Measurements from ENCODE around the gene DIP2C.
"Not testable (repeated sequence)": the region's sequence is repeated elsewhere in the genome, so short reads cannot be mapped to it uniquely, and the experiment has no call there.

Gene DIP2C

DNA sequence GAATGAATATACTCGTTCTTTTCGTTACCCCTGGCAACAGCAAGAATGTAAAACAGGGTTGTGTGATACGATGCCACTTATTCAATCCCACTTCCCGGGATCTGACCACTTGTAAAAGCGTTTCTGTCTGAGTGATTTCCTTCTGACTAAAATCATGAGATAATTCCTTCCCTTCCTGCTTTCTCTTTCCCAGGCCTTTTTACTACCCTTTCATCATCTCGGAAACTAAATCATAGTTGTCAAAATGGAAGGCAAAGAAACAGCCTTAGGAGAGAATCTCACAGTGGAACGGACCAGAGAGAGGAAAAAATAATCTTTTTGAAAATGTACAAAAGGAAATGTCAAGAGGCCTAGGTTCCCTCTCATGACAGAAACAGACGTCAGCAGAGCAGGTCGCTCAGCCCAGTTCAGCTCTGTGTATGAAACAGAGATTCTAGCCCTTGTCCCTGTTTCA, 29.8 kb downstream of the DIP2C start:
- DNase-seq: no peak

DNA sequence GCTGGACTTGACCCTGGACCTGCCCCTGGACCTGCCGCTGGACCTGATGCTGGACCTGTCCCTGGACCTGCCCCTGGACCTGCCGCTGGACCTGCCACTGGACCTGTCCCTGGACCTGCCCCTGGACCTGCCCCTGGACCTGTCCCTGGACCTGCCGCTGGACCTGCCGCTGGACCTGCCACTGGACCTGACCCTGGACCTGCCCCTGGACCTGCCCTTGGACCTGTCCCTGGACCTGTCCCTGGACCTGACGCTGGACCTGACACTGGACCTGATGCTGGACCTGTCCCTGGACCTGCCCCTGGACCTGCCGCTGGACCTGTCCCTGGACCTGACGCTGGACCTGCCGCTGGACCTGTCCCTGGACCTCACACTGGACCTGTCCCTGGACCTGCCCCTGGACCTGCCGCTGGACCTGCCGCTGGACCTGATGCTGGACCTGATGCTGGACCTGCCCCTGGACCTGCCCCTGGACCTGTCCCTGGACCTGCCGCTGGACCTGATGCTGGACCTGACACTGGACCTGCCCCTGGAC, 31.6 kb downstream of the DIP2C start:
- not testable (repeated sequence) for DNase-seq

DNA sequence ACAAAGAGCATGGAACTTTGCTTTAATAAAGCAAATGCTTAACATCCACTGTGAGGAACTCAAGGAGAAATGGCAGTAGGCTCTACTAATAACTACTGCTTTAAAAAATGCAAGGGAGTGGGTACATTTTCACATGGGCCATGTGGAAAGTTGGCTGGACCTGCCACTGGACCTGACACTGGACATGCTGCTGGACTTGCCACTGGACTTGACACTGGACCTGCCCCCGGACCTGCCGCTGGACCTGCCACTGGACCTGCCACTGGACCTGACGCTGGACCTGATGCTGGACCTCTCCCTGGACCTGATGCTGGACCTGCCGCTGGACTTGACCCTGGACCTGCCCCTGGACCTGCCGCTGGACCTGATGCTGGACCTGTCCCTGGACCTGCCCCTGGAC, 32.6 kb downstream of the DIP2C start:
- no peak for DNase-seq

DNA sequence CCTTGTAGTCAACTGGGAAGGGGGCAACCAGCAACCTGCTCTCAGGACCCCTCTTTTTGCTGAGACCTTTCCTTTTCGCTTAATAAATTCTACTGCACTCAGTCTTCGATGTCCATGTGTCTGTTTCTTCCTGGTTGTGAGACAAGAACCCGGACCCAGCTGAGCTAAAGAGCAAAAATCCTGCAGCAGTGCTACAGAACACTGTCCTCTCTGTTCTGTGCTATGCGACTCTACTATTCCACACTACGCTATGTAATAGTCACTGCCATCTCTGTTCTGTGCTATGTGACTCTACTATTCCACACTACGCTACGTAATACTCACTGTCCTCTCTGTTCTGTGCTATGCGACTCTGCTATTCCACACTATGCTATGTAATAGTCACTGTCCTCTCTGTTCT, 34.3 kb downstream of the DIP2C start:
- no peak for DNase-seq

DNA sequence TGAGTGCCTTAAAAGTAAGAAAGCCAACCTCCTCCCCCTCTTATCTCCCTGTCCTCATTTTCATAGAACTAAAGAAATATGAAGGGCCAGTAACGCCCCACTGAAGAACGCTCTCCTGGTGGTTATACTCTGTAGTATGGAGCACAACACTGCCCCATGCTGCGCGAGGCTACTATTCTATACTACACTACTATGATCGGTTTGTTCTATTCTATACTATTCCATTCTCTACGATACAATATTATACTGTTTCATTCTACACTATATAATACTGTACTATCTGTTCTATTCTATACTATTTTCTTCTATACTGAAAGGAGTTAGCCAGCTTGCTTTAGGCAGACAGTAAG, 34.8 kb downstream of the DIP2C start:
- no peak for DNase-seq

DNA sequence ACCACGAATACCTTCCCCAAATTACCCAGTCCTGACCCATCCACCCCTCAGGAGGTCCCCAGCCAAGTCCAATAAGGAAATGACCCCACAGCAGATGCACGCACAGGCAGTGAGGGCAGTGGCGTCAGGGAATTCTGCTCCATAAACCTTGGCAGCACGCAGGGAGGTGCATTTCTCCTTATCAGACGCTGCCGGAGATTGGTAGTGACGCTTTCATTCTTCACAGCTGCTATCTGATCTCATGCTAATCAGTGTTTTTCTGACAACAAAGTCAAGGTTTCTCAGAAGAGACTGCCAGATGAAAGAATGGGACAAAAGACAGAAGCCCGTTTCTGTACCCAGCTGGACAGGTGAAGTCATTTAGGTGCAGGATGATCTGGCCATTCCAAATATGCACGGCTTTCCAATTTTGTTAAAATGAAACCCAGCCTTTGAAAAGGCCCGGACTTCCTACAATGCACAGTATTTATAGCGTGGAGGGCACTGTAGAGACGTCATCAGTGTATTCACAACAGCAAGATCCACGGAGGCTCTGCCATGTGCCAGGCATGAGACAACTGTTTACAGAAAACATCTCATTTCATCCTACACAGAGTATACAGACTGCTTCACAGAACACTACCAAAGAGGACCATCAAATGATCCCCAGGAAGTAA, 35.3 kb downstream of the DIP2C start:
- no peak for DNase-seq

DNA sequence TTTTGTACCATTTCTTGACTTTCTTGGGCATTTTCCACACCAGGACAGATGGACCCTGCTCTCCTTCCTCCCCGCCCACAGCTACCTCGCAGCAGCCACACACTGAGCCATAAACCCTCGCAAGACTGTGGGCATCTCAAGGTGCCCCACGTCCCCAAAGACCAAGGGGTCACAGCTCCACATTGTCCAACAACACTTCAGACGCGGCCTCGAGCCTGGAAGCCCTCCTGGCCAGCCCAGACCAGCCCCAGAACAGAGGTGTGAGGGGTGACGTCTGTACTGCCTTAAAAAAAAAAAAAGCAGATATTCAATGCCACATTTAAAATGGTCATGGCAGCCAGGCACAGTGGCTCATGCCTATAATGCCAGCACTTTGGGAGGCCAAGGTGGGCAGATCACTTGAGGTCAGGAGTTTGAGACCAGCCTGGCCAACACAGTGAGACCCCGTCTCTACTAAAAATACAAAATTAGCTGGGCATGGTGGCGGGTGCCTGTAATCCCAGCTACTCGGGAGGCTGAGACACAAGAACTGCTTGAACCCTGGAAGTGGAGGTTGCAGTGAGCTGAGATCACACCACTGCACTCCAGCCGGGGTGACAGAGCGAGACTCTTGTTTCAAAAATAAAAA, 36.5 kb downstream of the DIP2C start:
- not testable (repeated sequence) for DNase-seq

DNA sequence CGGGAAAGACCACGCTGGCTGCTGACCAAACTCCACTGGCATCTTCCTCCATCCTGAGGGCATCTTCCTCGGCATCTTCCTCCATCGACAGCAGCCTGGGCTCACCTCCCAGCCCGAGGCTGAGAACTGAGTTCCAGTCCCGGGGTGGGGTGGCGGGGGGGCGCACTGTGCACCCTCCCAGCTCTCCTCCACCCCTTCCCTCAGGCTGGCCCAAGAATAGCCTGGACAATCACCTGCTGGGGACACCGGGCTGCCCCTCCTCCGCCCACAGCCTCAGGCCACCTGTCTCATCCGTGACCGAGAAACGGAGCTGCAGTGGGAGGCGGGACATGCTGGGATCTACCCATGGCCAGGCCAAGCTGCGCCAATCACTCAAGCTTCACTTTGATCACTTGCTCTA, 37.2 kb downstream of the DIP2C start:
- DNase-seq: no peak

DNA sequence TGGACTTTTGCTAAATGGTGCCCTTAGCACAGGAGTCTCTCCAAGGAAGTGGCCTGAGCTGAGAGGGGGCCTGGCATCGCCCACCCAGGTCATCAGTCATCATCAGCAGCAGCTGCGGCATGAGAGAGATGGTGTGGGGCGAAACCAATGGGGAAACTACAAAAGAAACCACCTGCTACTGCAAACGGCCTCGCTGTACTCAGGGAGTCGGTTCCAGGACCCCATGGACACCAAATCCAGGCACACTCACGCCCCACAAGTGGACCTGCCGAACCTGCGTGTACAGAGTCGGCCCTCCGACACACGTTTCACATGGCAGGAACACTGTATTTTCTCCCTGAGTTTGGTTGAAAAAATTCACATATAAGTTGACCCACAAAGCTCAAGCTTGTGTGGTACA, 37.8 kb downstream of the DIP2C start:
- DNase-seq: no peak

DNA sequence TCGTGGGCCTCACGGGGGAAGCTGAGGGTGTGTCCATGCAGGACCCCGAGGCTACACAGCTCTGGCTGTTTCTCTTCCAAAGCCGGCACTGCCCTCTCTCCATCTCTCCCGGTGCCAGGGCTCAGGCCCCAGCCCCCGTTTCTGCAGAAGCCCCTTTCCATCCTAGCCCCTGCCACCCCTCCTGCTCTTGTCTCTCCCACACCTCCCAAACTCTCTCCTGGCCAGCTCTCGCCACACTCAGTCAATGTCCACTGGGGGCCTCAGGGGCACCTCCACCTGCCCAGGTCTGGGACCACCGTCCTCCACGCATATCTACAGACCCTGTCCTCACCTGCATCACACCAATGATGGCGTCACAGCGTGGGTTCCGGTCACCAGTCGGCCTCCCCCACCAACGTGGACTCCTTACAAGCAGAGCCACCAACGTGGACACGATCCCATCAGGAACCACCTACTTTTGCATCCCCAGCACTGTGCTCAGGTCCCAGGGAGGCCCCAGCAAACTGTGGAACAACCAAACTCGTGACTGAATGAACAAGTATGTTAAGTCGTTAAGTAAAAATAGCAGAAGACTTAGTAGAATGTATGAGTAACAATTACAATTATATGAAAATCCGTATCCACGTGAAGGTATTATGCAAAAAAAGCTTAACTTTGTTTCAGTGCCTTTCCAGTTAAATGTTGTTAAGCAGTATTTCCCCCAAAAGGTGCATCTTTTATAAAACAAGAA, 38.4 kb downstream of the DIP2C start:
- DNase-seq: no peak

DNA sequence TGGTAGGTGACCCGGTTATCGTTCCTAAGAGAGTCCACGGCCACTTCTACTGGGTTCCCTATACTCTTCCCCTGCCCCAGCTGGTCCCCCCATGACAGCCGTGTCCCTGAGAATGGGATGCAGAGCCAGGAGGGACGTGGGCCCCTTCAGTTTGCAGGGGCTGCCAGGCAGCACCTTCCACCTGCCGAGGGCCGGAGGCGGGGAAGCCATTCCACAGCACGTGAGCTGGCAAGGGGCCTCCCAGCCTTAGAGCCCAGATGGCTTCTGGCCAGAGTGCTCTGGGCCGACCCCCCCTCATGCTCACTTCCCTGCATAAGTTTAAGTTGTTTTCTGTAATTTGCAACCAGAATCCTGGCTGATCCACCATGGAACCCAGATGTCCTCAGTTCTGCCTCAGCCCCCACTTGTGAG, 39.0 kb downstream of the DIP2C start:
- DNase-seq: no peak

DNA sequence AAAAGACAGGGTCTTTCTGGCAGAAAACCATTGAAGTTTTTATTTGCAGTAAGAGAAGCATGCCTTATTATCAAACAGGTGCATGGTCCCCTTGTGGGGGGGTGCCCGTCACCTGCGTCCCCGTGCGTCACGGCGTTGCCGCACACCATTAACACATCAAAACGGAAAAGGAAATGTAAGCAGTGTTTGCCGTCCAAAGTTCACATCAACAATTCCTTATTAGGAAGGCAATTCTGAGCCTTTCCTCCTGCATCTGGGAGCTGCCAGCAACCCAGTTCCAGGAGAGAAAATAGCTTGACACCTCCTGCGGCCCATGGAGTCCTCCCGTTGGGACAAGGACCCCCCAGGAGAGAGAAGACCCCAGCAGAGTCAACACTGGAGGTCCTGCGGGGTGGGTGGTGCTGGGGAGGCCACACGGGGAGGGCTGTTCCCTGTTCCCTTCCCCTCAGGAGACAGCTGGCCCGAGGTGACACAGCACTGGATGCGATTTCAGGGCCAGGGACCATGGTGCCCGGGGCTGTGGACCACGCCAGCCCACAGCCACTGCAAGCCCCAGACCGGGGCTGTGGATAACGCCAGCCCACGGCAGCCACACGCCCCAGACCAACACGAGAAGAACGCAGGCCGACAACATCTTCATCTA, 39.5 kb downstream of the DIP2C start:
- DNase-seq: no peak

DNA sequence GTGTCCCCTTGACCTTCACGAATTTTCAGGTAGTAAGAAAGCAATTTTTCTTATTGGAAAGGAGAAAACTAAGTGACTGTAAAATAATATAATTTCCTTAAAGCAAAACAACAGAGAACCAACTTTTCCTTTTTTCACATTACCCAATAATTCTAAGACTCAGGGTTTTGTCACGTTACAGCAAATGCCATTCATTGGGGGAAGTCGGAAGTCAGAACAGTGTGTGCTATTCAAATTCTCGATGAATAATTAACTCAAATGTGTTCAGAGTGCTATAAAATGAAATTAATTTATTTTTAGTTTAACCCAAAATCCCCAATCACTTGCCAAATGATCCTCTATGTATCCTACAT, 40.0 kb downstream of the DIP2C start:
- no peak for DNase-seq

DNA sequence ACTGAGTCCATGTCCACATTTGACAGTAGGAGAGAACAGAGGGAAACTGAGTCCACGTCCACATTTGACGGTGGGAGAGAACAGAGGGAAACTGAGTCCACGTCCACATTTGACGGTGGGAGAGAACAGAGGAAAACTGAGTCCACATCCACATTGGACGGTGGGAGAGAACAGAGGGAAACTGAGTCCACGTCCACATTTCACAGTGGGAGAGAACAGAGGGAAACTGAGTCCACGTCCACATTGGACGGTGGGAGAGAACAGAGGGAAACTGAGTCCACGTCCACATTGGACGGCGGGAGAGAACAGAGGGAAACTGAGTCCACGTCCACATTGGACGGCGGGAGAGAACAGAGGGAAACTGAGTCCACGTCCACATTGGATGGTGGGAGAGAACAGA, 42.4 kb downstream of the DIP2C start:
- DNase-seq: not testable (repeated sequence)

DNA sequence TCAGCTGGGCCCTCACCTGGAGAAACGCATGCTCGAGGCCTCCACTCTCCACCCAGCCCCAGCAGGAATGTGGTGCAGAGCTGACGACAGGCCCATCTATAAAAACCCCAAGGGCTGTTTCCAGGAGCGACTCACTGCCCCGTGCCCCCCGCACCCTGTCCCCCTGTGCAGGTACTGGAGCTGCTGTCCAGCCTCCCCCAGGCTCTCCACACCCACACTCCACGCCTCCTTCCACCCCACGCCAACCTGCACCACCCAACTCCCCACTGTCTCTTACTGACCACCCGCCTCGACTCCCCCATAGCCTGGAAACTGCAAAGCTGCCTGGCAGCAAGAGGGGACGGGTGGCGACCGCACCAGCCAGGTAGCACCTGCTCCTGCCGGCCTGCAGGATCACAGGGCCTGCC, 43.3 kb downstream of the DIP2C start:
- DNase-seq: no peak

DNA sequence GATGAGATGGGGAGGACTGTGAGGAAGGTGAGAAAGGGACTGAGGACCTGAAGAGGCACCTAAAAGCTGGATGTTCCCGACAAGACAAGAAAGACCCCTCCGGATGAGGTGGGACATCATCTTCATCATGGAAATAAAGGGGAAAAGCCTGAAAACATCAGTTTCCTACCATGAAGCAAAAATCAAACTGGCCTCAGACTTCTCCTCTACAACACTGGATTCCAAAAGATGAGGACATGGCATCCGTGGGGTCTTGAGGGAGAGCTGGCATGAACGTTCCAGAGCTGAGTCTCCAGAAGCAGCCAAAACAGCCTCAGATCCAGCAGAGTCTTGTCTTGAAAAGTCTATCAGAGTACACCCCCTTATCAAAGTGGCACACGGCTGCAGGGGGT, 44.5 kb downstream of the DIP2C start:
- DNase-seq: no peak

DNA sequence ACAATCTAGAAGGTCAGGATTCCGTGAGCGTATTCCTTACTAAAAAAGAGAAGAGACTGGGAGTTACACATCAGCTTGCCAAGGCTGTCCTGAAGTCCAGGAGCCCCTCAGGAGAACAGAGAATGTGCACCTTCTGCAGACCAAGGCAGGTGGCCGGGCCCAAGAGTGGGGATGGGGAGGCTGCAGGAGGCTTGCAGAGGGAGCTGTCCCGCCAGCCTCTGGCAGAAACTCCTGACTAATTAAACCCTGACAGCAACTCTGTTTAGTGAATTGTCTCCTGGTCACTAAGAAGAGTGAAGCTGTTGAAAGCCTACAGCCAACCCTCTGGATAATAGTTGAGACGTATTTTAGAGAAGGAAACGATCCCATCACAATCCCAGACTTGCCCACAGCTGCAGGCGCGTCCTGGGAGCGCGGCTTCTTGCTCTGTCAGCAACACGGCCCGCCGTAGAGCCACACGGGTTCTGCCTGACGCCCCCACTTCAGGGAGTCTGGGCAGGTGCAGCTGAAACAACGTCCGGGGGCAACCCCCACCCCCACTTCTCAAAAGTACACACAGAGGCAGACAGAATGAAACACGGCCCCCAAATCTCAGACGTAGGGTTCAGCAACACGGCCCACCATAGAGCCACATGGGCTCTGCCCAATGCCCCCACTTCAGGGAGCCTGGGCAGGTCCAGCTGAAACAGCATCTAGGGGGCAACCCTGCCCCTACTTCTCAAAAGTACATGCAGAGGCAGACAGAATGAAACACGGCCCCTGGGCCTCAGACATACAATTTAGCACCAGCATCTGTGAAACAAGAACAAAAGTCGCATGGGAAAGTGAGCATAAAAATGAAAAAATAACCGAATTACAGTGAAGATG, 45.2 kb downstream of the DIP2C start:
- DNase-seq: no peak

DNA sequence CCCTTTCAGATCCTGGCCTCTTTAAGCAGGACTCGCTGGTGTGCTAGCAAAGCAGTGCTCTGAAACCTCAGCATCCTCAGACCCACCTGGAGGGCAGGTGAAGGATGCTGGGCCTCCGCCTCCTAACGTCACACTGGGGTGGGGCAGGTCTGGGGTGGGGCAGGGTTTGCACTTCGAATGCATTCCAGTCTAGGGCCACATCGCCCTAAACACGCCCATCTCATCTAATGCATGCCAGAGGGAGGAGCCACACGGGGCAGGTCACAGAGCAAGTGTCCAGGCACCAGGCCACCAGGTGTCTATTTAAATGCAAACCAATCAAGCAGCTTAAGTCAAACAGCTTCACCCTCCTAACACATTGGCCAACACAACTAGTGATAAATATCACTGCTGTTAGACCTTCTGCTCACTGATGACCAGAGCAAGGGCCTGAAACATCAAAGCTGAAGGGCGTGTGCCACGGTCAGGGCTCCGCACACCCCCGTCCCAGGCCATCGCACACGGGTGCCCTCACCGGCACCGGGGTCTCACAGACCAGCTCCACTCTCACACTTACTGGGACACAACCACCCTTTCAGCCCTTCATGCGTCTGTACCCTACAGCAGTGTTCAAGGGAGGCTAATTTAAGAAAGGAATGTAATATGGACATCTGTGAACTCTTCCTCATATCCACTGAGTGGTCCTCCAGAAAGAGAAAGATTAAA, 47.1 kb downstream of the DIP2C start:
- no peak for DNase-seq

DNA sequence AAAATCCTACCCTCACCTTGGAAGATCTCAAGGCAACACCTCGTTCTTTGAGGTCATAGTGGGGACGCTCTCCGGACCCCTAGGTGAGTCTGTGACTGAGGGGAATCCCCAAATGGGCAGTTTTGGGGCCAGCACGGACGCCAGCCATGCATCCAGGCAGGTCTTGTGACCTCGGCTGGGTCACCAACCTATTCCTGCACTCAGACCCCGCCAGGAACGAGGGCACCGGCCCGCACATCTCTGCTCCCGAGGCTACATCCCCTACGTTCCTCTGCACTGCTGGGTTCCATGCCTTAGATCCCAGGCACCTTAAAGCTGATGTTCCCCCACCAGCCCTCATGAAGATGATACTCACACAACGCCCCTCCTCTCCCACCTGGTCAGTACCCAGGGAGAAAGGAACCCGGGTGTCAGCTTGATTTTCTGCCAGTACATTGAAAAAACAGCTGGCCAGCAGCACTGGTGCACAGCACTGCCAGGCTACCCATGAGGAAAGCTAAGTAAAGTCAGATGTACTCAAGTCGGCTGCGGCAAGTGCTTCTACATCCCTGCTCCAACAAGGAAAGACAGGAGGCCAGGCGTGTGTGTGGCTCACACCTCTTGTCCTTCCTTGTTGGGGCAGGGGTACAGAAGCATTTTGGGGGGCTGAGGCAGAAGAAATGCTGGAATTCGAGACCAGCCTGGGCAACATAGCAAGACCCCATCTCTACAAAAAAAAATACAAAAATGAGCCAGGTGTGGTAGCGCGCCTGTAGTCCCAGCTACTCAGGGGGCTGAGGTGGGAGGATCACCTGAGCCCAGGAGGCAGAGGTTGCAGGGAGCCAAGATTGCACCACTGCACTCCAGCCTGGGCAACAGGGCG, 48.1 kb downstream of the DIP2C start:
- no peak for DNase-seq

DNA sequence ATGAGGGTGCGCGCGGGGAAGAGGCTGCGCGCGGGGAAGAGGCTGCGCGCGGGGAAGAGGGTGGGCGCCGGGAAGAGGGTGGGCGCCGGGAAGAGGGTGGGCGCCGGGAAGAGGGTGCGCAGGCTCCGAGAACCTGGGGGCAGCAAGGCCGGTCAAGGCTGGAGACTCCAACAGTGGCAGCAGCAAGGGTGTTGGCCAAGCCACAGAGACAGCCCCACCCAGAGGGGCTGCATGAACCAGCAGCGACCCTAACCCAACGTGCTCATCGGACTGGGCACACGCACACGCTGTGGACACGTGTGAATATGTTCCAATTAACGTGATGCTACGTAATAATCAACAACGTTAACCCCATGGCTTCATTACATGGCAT, 48.8 kb downstream of the DIP2C start:
- DNase-seq: no peak
